WTC11 (cell line): ENCODE results near the gene NBAS. TPM values are rescaled to one million over a fixed set of nuclear protein-coding genes. Genes with fewer than 3 reads are reported as not detected.

Experiments
- AR ChIP-seq: fragments of 250-450 bp; sonication (Bioruptor Pico); IDR thresholded peaks from 2 replicates; pipeline ENCODE4 v1.9.0; 2021; ENCODE audit warnings: mild to moderate bottlenecking
- ETV6 ChIP-seq: sonication (generic); formaldehyde crosslinking; IDR thresholded peaks from 2 replicates; pipeline ENCODE4 v1.8.1; 2022; ENCODE audit warnings: mild to moderate bottlenecking, missing genetic modification reagents
- FOXJ3 ChIP-seq: sonication (generic); formaldehyde crosslinking; IDR thresholded peaks from 2 replicates; pipeline ENCODE4 v1.9.0; 2021; ENCODE audit warnings: missing genetic modification reagents, mild to moderate bottlenecking, borderline replicate concordance
- FOXP1 ChIP-seq: sonication (generic); formaldehyde crosslinking; IDR thresholded peaks from 2 replicates; pipeline ENCODE4 v1.8.0; 2022; ENCODE audit warnings: missing genetic modification reagents, mild to moderate bottlenecking, moderate library complexity, borderline replicate concordance
- IRF1 ChIP-seq: sonication (generic); formaldehyde crosslinking; IDR thresholded peaks from 2 replicates; pipeline ENCODE4 v1.8.0; 2023; ENCODE audit warnings: missing genetic modification reagents
- JUN ChIP-seq: sonication (generic); formaldehyde crosslinking; IDR thresholded peaks from 2 replicates; pipeline ENCODE4 v1.8.0; 2023; ENCODE audit warnings: mild to moderate bottlenecking, missing genetic modification reagents
- KAT7 ChIP-seq: sonication (generic); formaldehyde crosslinking; IDR thresholded peaks from 2 replicates; pipeline ENCODE4 v1.8.1; 2023; ENCODE audit warnings: missing genetic modification reagents, mild to moderate bottlenecking, borderline replicate concordance
- MAX ChIP-seq: sonication (generic); formaldehyde crosslinking; IDR thresholded peaks from 2 replicates; pipeline ENCODE4 v1.8.0; 2022; ENCODE audit warnings: mild to moderate bottlenecking, missing genetic modification reagents
- NR2C2 ChIP-seq: sonication (generic); formaldehyde crosslinking; IDR thresholded peaks from 2 replicates; pipeline ENCODE4 v1.8.0; 2022; ENCODE audit warnings: mild to moderate bottlenecking, missing genetic modification reagents
- STAT6 ChIP-seq: sonication (generic); formaldehyde crosslinking; conservative IDR thresholded peaks from 2 replicates; pipeline ENCODE4 v1.8.1; 2023; ENCODE audit warnings: mild to moderate bottlenecking, low read depth, missing genetic modification reagents, moderate library complexity
- TEAD1 ChIP-seq: sonication (generic); formaldehyde crosslinking; IDR thresholded peaks from 2 replicates; pipeline ENCODE4 v1.8.0; 2022; ENCODE audit warnings: mild to moderate bottlenecking, missing genetic modification reagents
- TP53 ChIP-seq: sonication (generic); formaldehyde crosslinking; IDR thresholded peaks from 2 replicates; pipeline ENCODE4 v1.8.1; 2023; ENCODE audit warnings: mild to moderate bottlenecking, missing genetic modification reagents
- ZBTB21 ChIP-seq: sonication (generic); formaldehyde crosslinking; IDR thresholded peaks from 2 replicates; pipeline ENCODE4 v1.8.1; 2023; ENCODE audit warnings: mild to moderate bottlenecking, missing genetic modification reagents, borderline replicate concordance
- ZNF138 ChIP-seq: sonication (generic); formaldehyde crosslinking; conservative IDR thresholded peaks from 2 replicates; pipeline ENCODE4 v1.8.1; 2022; ENCODE audit warnings: mild to moderate bottlenecking, moderate library complexity, missing genetic modification reagents
- ZNF416 ChIP-seq: fragments of 250-450 bp; sonication (Bioruptor Pico); IDR thresholded peaks from 2 replicates; pipeline ENCODE4 v1.9.0; 2021; ENCODE audit warnings: mild to moderate bottlenecking, inconsistent platforms
- ZNF425 ChIP-seq: fragments of 250-450 bp; sonication (Bioruptor Pico); conservative IDR thresholded peaks from 2 replicates; pipeline ENCODE4 v1.9.0; 2021; ENCODE audit warnings: mild to moderate bottlenecking
- ZNF532 ChIP-seq: fragments of 250-450 bp; sonication (Bioruptor Pico); IDR thresholded peaks from 2 replicates; pipeline ENCODE4 v1.9.0; 2021; ENCODE audit warnings: mild to moderate bottlenecking, borderline replicate concordance
- total RNA-seq: library from RNA; stranded (reverse); gene quantifications from 3 replicates; pipeline ENCODE4 v1.2.3, GENCODE V29; 2021
- TF ChIP-seq, protein P1 (sequence below): fragments of 250-450 bp; sonication (Bioruptor Pico); IDR thresholded peaks from 2 replicates; pipeline ENCODE4 v2.1.2; 2022; ENCODE audit warnings: mild to moderate bottlenecking, moderate library complexity
- TF ChIP-seq, protein P2 (sequence below): sonication (generic); formaldehyde crosslinking; IDR thresholded peaks from 2 replicates; pipeline ENCODE4 v1.8.1; 2023; ENCODE audit warnings: mild to moderate bottlenecking, missing genetic modification reagents

The NBAS gene
- total RNA-seq, 1 experiment from 2014 or later: 32.3 TPM

DNA sequence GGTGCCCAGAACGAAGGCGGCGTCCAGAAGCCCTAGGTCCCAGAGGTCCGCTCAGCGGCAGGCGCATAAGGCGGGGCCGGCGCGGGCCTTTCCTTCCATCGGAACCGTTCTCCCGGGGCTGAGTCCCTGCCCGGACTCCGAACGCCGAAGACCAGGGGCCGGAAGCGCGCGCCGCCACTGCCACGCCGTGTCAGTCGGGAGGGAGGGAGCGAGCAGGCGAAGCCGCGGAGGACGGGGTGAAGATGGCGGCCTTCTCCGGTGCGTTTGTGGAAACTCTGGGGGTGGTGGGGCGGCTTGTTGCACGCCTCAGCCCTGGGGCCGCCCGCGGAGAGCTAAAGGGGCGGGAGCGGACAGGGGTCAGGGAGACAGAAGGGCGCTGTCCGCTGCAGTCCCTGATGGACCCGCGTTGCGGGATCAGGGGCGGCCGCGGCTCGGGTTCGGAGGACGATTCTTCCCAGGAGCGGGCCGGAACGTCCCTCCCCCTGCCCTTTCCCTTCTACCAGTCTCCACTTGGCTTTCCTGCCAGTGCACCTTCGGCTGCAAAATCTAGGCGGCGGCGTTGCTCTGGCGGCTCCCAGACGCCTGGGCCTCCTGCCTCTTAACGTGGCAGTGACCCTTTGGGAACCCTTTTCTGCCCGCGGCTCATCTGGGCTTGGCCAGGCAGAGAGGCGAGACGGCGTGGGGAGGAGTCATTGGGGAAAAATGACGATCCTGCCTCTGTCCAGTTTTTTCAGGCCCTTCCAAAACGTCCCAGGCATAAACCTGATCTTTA, 30.7 kb upstream of the NBAS start, which contains the start of gene DDX1 (continued):
- no peak for TF ChIP-seq AR (CRISPR knock-in tag)
- peak; percentile 57 for TF ChIP-seq TP53 (CRISPR knock-in tag)
- TF ChIP-seq, protein P1, sequence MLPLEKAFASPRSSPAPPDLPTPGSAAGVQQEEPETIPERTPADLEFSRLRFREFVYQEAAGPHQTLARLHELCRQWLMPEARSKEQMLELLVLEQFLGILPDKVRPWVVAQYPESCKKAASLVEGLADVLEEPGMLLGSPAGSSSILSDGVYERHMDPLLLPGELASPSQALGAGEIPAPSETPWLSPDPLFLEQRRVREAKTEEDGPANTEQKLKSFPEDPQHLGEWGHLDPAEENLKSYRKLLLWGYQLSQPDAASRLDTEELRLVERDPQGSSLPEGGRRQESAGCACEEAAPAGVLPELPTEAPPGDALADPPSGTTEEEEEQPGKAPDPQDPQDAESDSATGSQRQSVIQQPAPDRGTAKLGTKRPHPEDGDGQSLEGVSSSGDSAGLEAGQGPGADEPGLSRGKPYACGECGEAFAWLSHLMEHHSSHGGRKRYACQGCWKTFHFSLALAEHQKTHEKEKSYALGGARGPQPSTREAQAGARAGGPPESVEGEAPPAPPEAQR: no peak
- peak; percentile 84 for TF ChIP-seq JUN
- TF ChIP-seq IRF1 (CRISPR knock-in tag): peak; percentile 85
- peak; percentile 93; the same call in 1 of the 2 replicates for TF ChIP-seq KAT7 (CRISPR knock-in tag)
- TF ChIP-seq ZNF138 (CRISPR knock-in tag): peak; percentile 86
- TF ChIP-seq ZBTB21 (CRISPR knock-in tag): peak; percentile 88; the same call in 1 of the 2 replicates
- TF ChIP-seq, protein P2, sequence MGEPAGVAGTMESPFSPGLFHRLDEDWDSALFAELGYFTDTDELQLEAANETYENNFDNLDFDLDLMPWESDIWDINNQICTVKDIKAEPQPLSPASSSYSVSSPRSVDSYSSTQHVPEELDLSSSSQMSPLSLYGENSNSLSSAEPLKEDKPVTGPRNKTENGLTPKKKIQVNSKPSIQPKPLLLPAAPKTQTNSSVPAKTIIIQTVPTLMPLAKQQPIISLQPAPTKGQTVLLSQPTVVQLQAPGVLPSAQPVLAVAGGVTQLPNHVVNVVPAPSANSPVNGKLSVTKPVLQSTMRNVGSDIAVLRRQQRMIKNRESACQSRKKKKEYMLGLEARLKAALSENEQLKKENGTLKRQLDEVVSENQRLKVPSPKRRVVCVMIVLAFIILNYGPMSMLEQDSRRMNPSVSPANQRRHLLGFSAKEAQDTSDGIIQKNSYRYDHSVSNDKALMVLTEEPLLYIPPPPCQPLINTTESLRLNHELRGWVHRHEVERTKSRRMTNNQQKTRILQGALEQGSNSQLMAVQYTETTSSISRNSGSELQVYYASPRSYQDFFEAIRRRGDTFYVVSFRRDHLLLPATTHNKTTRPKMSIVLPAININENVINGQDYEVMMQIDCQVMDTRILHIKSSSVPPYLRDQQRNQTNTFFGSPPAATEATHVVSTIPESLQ (CRISPR knock-in tag): 0 out of 2 replicates have a peak, but pooled peaks have one; percentile 50
- TF ChIP-seq TEAD1: peak; percentile 89
- TF ChIP-seq FOXJ3: 0 out of 2 replicates have a peak, but pooled peaks have one; percentile 32
- TF ChIP-seq FOXP1: peak; percentile 92
- no peak for TF ChIP-seq ZNF416 (CRISPR knock-in tag)
- TF ChIP-seq NR2C2 (CRISPR knock-in tag): no peak
- TF ChIP-seq STAT6 (CRISPR knock-in tag): no peak
- peak; percentile 98 for TF ChIP-seq MAX
- TF ChIP-seq ZNF532 (CRISPR knock-in tag): peak; percentile 12; the same call in 1 of the 2 replicates
- peak; percentile 84 for TF ChIP-seq ETV6
- TF ChIP-seq ZNF425 (CRISPR knock-in tag): no peak
